HG02678 (cell line): ENCODE measurements around the gene KLF11.
"Not testable (repeated sequence)": the region's sequence is repeated elsewhere in the genome, so short reads cannot be mapped to it uniquely, and the experiment has no call there.

ENCODE experiments used
- ATAC-seq: cut with Tn5 transposase; IDR thresholded peaks from one replicate; pipeline ENCODE4 v1.9.1; 2021; ENCODE audit warnings: mild to moderate bottlenecking, moderate library complexity; ENCODE audit not compliant: unreplicated experiment

Gene KLF11

DNA sequence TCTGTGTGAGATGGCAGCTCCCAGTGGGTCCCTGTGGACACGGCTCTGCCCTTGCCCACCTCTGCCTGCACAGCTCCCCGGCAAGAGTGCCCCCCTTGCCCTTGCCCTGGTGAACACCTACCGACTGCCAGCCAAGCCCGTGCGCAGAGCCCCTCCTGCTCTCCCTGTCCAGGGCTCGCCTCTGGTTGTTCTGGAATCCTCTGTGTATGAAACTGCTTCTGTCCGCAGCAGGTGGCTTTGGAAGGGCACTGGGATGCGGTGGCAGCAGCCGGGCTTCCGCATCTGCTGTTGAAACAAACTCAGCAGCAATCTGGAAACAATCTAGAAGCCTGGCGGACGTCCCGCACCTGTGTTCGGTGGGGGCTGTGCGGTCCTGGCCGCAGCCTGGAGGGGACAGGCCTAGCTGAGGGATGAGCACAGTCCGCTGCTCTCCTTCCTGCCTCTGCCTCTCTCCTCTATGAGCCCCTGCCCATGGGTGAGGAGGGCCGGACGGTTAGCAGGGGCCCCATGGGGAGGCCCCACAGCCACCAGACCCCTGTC is 34.0 kb upstream of the KLF11 start:
- ATAC-seq: no peak

DNA sequence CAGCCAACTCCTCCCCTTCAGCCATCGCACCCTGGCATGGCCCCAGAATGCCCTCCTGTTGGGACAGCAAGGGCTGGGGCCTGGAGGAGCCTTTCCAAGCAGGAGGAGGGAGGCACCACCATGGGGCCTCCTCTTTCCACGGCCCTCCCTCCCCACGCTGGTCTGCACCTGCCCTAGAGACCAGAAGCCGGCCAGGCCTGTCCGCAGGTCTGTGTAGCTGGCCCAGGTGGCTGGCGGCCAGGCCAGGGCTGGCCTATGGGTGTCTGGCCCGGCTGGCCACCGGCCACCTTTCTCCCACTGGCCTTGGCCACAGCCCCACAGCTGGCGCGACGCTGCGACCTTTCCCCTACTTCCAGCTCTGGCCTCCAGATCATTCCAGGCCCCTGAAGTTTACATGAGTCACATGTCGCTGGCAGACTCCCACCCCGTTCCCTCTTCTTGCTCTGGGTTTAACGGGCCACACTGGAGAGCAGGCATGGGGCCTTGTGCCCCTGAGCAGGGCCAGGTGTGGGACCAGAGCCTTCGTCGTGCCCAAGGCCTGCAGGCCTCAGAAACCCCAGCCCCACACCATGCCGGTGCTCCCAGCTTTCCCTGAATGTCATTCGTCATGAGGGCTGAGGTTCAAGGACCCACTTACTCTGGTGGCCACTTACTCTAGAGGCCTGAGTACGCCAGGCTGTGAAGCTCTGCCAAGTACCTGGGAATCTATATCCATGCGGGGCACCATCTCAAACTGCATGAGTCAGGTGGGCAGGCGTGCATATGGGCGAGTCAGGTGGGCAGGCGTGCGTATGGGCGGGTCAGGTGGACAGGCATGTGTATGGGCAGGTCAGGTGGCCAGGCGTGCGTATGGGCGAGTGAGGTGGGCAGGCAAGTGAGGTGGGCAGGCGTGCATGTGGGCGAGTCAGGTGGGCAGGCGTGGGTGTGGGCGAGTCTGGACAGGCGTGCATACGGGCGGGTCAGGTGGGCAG is 33.3 kb upstream of the KLF11 start:
- ATAC-seq: no peak

DNA sequence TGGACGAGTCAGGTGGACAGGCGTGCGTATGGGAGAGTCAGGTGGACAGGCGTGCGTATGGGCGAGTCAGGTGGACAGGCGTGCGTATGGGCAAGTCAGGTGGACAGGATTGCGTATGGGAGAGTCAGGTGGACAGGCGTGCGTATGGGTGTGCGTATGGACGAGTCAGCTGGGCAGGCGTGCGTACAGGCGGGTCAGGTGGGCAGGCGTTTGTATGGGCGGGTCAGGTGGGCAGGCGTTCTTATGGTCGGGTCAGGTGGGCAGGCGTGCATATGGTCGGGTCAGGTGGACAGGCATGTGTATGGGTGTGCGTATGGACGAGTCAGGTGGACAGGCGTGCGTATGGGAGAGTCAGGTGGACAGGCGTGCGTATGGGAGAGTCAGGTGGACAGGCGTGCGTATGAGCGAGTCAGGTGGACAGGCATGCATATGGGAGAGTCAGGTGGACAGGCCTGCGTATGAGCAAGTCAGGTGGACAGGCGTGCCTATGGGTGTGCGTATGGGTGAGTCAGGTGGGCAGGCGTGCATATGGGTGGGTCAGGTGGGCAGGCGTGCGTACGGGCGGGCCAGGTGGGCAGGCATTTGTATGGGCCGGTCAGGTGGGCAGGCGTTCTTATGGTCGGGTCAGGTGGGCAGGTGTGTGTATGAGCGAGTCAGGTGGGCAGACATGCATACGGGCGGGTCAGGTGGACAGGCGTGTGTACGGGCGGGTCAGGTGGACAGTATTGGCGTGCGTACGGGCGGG is 32.3 kb upstream of the KLF11 start:
- not testable (repeated sequence) for ATAC-seq

GRCh38 chr2:10011606-10012325 is 31.6 kb upstream of the KLF11 start:
- not testable (repeated sequence) for ATAC-seq

DNA sequence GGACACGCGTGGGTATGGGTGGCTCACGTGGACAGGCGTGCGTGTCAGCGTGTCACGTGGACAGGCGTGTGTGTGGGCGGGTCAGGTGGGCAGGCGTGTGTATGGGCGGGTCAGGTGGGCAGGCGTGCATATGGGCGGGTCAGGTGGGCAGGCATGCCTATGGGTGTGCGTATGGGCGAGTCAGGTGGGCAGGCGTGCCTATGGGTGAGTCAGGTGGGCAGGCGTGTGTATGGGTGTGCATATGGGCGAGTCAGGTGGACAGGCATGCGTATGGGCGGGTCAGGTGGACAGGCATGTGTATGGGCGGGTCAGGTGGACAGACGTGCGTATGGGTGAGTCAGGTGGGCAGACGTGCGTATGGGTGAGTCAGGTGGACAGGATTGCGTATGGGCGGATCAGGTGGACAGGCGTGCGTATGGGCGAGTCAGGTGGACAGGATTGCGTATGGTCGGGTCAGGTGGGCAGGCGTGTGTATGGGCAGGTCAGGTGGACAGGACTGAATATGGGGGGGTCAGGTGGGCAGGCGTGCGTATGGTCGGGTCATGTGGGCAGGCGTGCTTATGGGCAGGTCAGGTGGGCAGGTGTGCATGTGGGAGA is 30.9 kb upstream of the KLF11 start:
- not testable (repeated sequence) for ATAC-seq

- ATAC-seq: no peak
Measured at GRCh38 chr2:10012963-10013461, 30.3 kb upstream of the KLF11 start.

- not testable (repeated sequence) for ATAC-seq
Measured at GRCh38 chr2:10013651-10014417, 29.5 kb upstream of the KLF11 start.

- no peak for ATAC-seq
Measured at GRCh38 chr2:10014418-10015190, 28.7 kb upstream of the KLF11 start.

DNA sequence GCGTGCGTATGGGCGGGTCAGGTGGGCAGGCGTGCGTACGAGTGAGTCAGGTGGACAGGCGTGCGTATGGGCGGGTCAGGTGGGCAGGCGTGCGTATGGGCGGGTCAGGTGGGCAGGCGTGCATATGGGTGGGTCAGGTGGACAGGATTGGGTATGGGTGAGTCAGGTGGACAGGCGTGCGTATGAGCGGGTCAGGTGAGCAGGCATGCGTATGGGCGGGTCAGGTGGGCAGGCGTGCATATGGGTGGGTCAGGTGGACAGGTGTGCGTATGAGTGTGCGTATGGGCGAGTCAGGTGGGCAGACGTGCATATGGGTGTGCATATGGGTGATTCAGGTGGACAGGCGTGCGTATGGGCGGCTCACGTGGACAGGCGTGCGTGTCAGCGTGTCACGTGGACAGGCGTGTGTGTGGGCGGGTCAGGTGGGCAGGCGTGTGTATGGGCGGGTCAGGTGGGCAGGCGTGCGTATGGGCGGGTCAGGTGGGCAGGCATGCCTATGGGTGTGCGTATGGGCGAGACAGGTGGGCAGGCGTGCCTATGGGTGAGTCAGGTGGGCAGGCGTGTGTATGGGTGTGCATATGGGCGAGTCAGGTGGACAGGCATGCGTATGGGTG is 27.9 kb upstream of the KLF11 start:
- not testable (repeated sequence) for ATAC-seq

- no peak for ATAC-seq
Measured at GRCh38 chr2:10016001-10016801, 27.1 kb upstream of the KLF11 start.

DNA sequence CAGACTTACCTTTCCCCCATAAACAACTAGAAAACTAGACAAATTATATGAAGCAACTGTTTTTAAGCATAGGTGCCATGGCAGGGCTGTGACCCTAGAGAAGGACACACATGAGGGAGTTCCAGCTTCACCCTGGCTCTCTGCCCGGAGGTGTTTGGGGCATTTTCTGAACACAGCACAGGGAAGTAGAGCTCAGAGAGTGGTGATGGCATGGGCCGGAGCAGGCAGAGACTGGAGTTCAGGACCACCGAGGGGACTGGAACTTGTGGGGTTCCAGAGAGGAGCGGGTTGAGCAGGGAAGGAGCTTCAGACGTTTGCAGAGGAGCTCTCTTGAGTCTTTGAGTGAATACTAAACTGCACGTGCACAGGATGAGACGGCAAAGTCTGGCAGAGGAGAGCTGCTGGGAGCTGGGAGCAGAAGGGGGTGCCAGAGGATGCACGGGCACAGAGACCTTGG is 26.5 kb upstream of the KLF11 start:
- no peak for ATAC-seq

- ATAC-seq: no peak
Measured at GRCh38 chr2:10017313-10017941, 25.9 kb upstream of the KLF11 start.

GRCh38 chr2:10019174-10019573 is 24.2 kb upstream of the KLF11 start:
- no peak for ATAC-seq

GRCh38 chr2:10019602-10020400 is 23.5 kb upstream of the KLF11 start:
- ATAC-seq: no peak

- ATAC-seq: no peak
Measured at GRCh38 chr2:10022041-10022421, 21.3 kb upstream of the KLF11 start.

- ATAC-seq: no peak
Measured at GRCh38 chr2:10022445-10022844, 20.9 kb upstream of the KLF11 start.
